Glutamatergic neuron (in vitro differentiated cells): Measurements from ENCODE around the gene MSLN. TPM values are rescaled to one million over a fixed set of nuclear protein-coding genes. Genes with fewer than 3 reads are reported as not detected.

Experiments used
- DNase-seq: peaks from one replicate; pipeline ENCODE4 v3.0.0; 2022
- H3K27ac Mint-ChIP-seq: one replicate; pipeline ENCODE4 v1.8.0; 2020; ENCODE audit warnings: mild to moderate bottlenecking, mixed read lengths, inconsistent platforms; ENCODE audit not compliant: unreplicated experiment
- H3K27me3 Mint-ChIP-seq: one replicate; pipeline ENCODE4 v1.8.0; 2020; ENCODE audit warnings: mild to moderate bottlenecking, moderate library complexity, mixed read lengths, inconsistent platforms; ENCODE audit not compliant: unreplicated experiment
- H3K36me3 Mint-ChIP-seq: one replicate; pipeline ENCODE4 v1.8.0; 2020; ENCODE audit warnings: mild to moderate bottlenecking, mixed read lengths, inconsistent platforms; ENCODE audit not compliant: unreplicated experiment
- H3K4me1 Mint-ChIP-seq: one replicate; pipeline ENCODE4 v1.8.0; 2020; ENCODE audit warnings: mild to moderate bottlenecking, low read depth, mixed read lengths, inconsistent platforms; ENCODE audit not compliant: unreplicated experiment
- H3K4me3 Mint-ChIP-seq: one replicate; pipeline ENCODE4 v1.8.0; 2020; ENCODE audit warnings: mild to moderate bottlenecking, mixed read lengths, inconsistent platforms; ENCODE audit not compliant: unreplicated experiment
- H3K9me3 Mint-ChIP-seq: one replicate; pipeline ENCODE4 v1.8.0; 2020; ENCODE audit warnings: mild to moderate bottlenecking, moderate library complexity, mixed read lengths, inconsistent platforms; ENCODE audit not compliant: unreplicated experiment
- microRNA-seq: library from miRNA; unstranded; fragments of <30 nt; microRNA quantifications from one replicate; pipeline ENCODE4, GENCODE V29; 2020; ENCODE audit not compliant: unreplicated experiment
- total RNA-seq: library from RNA; stranded (reverse); fragmentation: NEBNext Ultra II Directional; extraction: Animal tissue kit (Norgen Biotek cat#: 25700); gene quantifications from one replicate; pipeline ENCODE4 v1.2.1, GENCODE V29; 2021; ENCODE audit not compliant: unreplicated experiment
- TF ChIP-seq, protein P1 (sequence below): fragments of 200-600 bp; sonication (generic); IDR thresholded peaks from one replicate; pipeline ENCODE4 v1.5.0; 2021; ENCODE audit not compliant: partially characterized antibody, unreplicated experiment

The MSLN gene
- total RNA-seq, 1 donor from 2014 or later, result not detected

GRCh38 chr16:815861-816260, 55.3 kb downstream of the MSLN start:
- no peak overlapping the region for H3K27ac Mint-ChIP-seq
- TF ChIP-seq, protein P1, sequence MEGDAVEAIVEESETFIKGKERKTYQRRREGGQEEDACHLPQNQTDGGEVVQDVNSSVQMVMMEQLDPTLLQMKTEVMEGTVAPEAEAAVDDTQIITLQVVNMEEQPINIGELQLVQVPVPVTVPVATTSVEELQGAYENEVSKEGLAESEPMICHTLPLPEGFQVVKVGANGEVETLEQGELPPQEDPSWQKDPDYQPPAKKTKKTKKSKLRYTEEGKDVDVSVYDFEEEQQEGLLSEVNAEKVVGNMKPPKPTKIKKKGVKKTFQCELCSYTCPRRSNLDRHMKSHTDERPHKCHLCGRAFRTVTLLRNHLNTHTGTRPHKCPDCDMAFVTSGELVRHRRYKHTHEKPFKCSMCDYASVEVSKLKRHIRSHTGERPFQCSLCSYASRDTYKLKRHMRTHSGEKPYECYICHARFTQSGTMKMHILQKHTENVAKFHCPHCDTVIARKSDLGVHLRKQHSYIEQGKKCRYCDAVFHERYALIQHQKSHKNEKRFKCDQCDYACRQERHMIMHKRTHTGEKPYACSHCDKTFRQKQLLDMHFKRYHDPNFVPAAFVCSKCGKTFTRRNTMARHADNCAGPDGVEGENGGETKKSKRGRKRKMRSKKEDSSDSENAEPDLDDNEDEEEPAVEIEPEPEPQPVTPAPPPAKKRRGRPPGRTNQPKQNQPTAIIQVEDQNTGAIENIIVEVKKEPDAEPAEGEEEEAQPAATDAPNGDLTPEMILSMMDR, result no peak
- H3K9me3 Mint-ChIP-seq, result peaks cover 2% of the 10 kb centered on the region
- no peak for DNase-seq
- H3K27me3 Mint-ChIP-seq, result peaks cover 8% of the 10 kb centered on the region
- H3K4me1 Mint-ChIP-seq, result peaks cover 2% of the 10 kb centered on the region
- peaks cover 5% of the 10 kb centered on the region for H3K36me3 Mint-ChIP-seq
- H3K4me3 Mint-ChIP-seq, result no peak overlapping the region

DNA sequence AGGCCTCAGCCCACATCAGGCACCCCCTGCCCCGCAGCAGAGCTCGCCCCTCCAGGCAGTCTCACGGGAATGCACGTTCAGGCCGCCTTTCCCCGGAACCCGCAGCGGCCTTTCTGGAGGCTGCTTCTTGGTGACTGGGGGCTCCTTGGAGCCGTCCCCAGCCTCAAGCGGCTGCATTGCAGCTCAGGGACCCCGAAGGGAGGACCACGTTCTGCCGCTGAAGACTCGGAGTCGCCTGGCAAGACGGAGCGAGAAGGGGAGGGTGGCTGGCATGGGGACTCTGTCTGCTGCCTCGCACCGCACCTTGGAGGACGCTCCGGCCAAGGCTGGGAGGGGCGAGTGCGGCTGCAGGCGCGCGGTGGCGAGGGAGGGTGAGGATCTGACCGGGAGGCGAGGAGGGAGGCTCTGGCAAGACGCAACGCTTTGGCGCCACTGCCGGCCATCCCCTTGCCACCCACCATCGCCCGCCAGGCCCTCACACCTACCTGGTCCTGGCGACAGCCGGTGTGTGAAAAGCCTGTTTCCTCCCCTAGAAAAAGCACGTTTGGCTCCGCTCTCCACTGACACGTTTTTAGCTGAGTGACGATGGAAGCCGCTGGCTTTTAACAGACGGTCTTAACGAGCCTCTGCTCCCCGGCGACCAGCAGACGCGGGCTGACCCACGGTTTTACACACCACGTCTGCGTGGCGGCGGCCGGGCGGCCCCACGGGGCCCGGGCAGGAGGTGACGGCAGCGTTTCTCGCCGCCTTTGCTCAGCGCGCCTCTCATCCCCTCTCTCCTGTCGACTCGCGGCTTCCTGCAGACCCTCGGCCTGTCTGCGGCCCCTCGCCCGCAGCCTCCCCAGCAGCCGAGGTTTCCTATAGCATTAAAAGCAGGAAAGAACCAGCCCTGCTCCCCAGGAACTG, 56.7 kb downstream of the MSLN start:
- peaks cover 2% of the 10 kb centered on the region for H3K9me3 Mint-ChIP-seq
- H3K27me3 Mint-ChIP-seq, result peaks cover 10% of the 10 kb centered on the region
- TF ChIP-seq, protein P1, result no peak
- H3K36me3 Mint-ChIP-seq, result peaks cover 1% of the 10 kb centered on the region
- peaks cover 2% of the 10 kb centered on the region for H3K4me1 Mint-ChIP-seq
- H3K27ac Mint-ChIP-seq, result no peak overlapping the region
- no peak overlapping the region for H3K4me3 Mint-ChIP-seq
- DNase-seq, result no peak

GRCh38 chr16:818132-818531, 57.6 kb downstream of the MSLN start:
- TF ChIP-seq, protein P1, result no peak
- DNase-seq, result no peak
- H3K27me3 Mint-ChIP-seq, result peaks cover 7% of the 10 kb centered on the region
- H3K27ac Mint-ChIP-seq, result no peak overlapping the region
- H3K4me1 Mint-ChIP-seq, result peaks cover 2% of the 10 kb centered on the region
- H3K9me3 Mint-ChIP-seq, result peaks cover 3% of the 10 kb centered on the region
- H3K36me3 Mint-ChIP-seq, result no peaks in the 10 kb centered on the region
- H3K4me3 Mint-ChIP-seq, result no peak overlapping the region

Small RNA genes lying within 50 kb of the gene (microRNA-seq; reads per million reads assigned to microRNA genes)
- not detected for gene MIR662

Other genes starting within 250 kb of the MSLN start
- gene CAPN15, start 233.0 kb upstream of the MSLN start, total RNA-seq, result 56.1 TPM
- gene PRR35, start 200.3 kb upstream of the MSLN start, total RNA-seq, result not detected
- 3.4 TPM for gene NHLRC4, start 193.7 kb upstream of the MSLN start, total RNA-seq
- 85.0 TPM for gene PIGQ, start 190.8 kb upstream of the MSLN start, total RNA-seq
- gene RAB40C, start 170.7 kb upstream of the MSLN start, total RNA-seq, result 48.3 TPM
- gene WFIKKN1, start 129.7 kb upstream of the MSLN start, total RNA-seq, result 61.9 TPM
- 63.6 TPM for gene METTL26, start 124.4 kb upstream of the MSLN start, total RNA-seq
- 16.6 TPM for gene MCRIP2, start 118.9 kb upstream of the MSLN start, total RNA-seq
- gene WDR90, start 111.4 kb upstream of the MSLN start, total RNA-seq, result 24.6 TPM
- 208 TPM for gene RHOT2, start 92.6 kb upstream of the MSLN start, total RNA-seq
- 8.2 TPM for gene RHBDL1, start 85.1 kb upstream of the MSLN start, total RNA-seq
- 78.3 TPM for gene STUB1, start 80.3 kb upstream of the MSLN start, total RNA-seq
- 26.1 TPM for gene JMJD8, start 76.4 kb upstream of the MSLN start, total RNA-seq
- gene WDR24, start 70.3 kb upstream of the MSLN start, total RNA-seq, result 19.9 TPM
- 85.1 TPM for gene FBXL16, start 54.9 kb upstream of the MSLN start, total RNA-seq
- 134 TPM for gene METRN, start 45.6 kb upstream of the MSLN start, total RNA-seq
- 61.1 TPM for gene ANTKMT, start 39.6 kb upstream of the MSLN start, total RNA-seq
- 18.9 TPM for gene CCDC78, start 34.3 kb upstream of the MSLN start, total RNA-seq
- 31.7 TPM for gene HAGHL, start 33.6 kb upstream of the MSLN start, total RNA-seq
- gene CIAO3, start 19.7 kb upstream of the MSLN start, total RNA-seq, result 49.5 TPM
- gene RPUSD1, start 27.6 kb downstream of the MSLN start, total RNA-seq, result 28.5 TPM
- 49.2 TPM for gene CHTF18, start 27.9 kb downstream of the MSLN start, total RNA-seq
- gene GNG13, start 40.0 kb downstream of the MSLN start, total RNA-seq, result not detected
- 17.4 TPM for gene LMF1, start 210.2 kb downstream of the MSLN start, total RNA-seq
- gene SOX8, start 221.0 kb downstream of the MSLN start, total RNA-seq, result 7.0 TPM